Endothelial cell of umbilical vein (primary cell): ENCODE measurements around the gene C9orf153. TPM values are rescaled to one million over a fixed set of nuclear protein-coding genes. Genes with fewer than 3 reads are reported as not detected.

Source experiments
- BruUV-seq: library from RNA; stranded (reverse); fragments of 400-500 nt; replicated peaks from 2 replicates; lab custom pipeline; 2021; lab: Mats Ljungman, UMichigan
- CTCF ChIA-PET: fragments of 300-600, 350-600 bp; sonication (Branson Sonifier 250); formaldehyde crosslinking; loops from one replicate; lab custom pipeline; 2021; ENCODE audit warnings: antibody characterized with exemption, inconsistent platforms; lab: Charles Lee
- POLR2A ChIA-PET: fragments of 300-600, 350-600 bp; sonication (Branson Sonifier 250); formaldehyde crosslinking; loops from one replicate; lab custom pipeline; 2021; ENCODE audit warnings: antibody characterized with exemption, inconsistent platforms; lab: Charles Lee
- DNase-seq: peaks from one replicate; pipeline ENCODE4 v3.0.0-alpha.2; 2011; ENCODE audit warnings: low read depth, low spot score
- FAIRE-seq: peaks from 2 replicates; lab custom pipeline; 2011; peaks lifted over from hg19 to GRCh38; lab: Jason Lieb, UNC
- H2AFZ ChIP-seq: 2 replicates; pipeline ENCODE4 v1.6.0; 2012; ENCODE audit warnings: low read depth, low read length, control low read depth, inconsistent platforms
- H3K27ac ChIP-seq: 2 replicates; pipeline ENCODE4 v1.5.1; 2011; ENCODE audit warnings: low read depth, mild to moderate bottlenecking, control low read depth, low read length, moderate library complexity; ENCODE audit not compliant: insufficient read depth
- H3K27me3 ChIP-seq, 2 experiments: 2 replicates each; pipeline versions ENCODE4 v1.6.0 to v1.6.1; 2011; ENCODE audit warnings: low read length in 2 of 2, mixed read lengths in 1 of 2; ENCODE audit not compliant: control insufficient read depth in 2 of 2, insufficient read depth in 2 of 2
- H3K36me3 ChIP-seq, 2 experiments: 2 replicates in 1 of 2; 3 replicates in 1 of 2; pipeline ENCODE4 v1.5.1; 2011; ENCODE audit warnings: low read length in 2 of 2, mild to moderate bottlenecking in 1 of 2, moderate library complexity in 1 of 2; ENCODE audit not compliant: control insufficient read depth in 2 of 2, insufficient read depth in 2 of 2; ENCODE audit errors: extremely low read depth in 1 of 2
- H3K4me1 ChIP-seq: 3 replicates; pipeline ENCODE4 v1.5.1; 2011; ENCODE audit warnings: mild to moderate bottlenecking, low read length; ENCODE audit not compliant: control insufficient read depth, insufficient read depth; ENCODE audit errors: extremely low read depth
- H3K4me2 ChIP-seq: 2 replicates; pipeline ENCODE4 v1.6.1; 2011; ENCODE audit warnings: low read length, control low read depth, mixed read lengths; ENCODE audit not compliant: insufficient read depth
- H3K4me3 ChIP-seq, 3 experiments: fragments of 200-600 bp in 1 of 3; sonication (generic), shearing (Covaris generic) in 1 of 3; replicated peaks in 1 of 3; 2 replicates each; pipeline ENCODE4 v1.5.1; 2011 to 2016; ENCODE audit warnings: control low read depth in 3 of 3, low read length in 3 of 3, mild to moderate bottlenecking in 2 of 3, inconsistent platforms in 1 of 3, low read depth in 1 of 3, moderate library complexity in 1 of 3; ENCODE audit not compliant: insufficient read depth in 1 of 3
- H3K79me2 ChIP-seq: 2 replicates; pipeline ENCODE4 v1.6.0; 2012; ENCODE audit warnings: low read length, inconsistent platforms; ENCODE audit not compliant: control insufficient read depth, insufficient read depth
- H3K9ac ChIP-seq: replicated peaks from 2 replicates; pipeline ENCODE3; 2011; ENCODE audit warnings: low read length, control low read depth; ENCODE audit not compliant: insufficient read depth; ENCODE audit errors: extremely low read depth
- H3K9me1 ChIP-seq: replicated peaks from 3 replicates; pipeline ENCODE4 v1.6.0; 2011; ENCODE audit warnings: mild to moderate bottlenecking, low read length; ENCODE audit not compliant: control insufficient read depth, insufficient read depth; ENCODE audit errors: extremely low read depth
- H3K9me3 ChIP-seq: replicated peaks from 2 replicates; pipeline ENCODE4 v1.5.1; 2012; ENCODE audit warnings: low read length, inconsistent platforms; ENCODE audit not compliant: control insufficient read depth, insufficient read depth
- H4K20me1 ChIP-seq: replicated peaks from 2 replicates; pipeline ENCODE3; 2011; ENCODE audit warnings: mild to moderate bottlenecking, low read length; ENCODE audit not compliant: control insufficient read depth, insufficient read depth; ENCODE audit errors: extremely low read depth
- CTCF ChIP-seq, 2 donors: IDR thresholded peaks; 1 replicate in 1 of 2; 2 replicates in 1 of 2; pipeline ENCODE4 v1.5.1; 2011; ENCODE audit warnings: low read length in 2 of 2, mild to moderate bottlenecking in 2 of 2, moderate library complexity in 2 of 2, control low read depth in 1 of 2, inconsistent platforms in 1 of 2, low read depth in 1 of 2; ENCODE audit not compliant: insufficient read depth in 1 of 2; ENCODE audit errors: extremely low read depth in 1 of 2
- EZH2 ChIP-seq: IDR thresholded peaks from 2 replicates; pipeline ENCODE4 v1.6.1; 2012; ENCODE audit warnings: borderline replicate concordance, low read depth, mild to moderate bottlenecking, moderate library complexity, low read length, inconsistent platforms; ENCODE audit not compliant: severe bottlenecking
- FOS ChIP-seq: IDR thresholded peaks from 2 replicates; pipeline ENCODE4 v1.6.1; 2011; ENCODE audit warnings: mild to moderate bottlenecking, low read length, moderate library complexity, borderline replicate concordance; ENCODE audit not compliant: insufficient read depth
- GATA2 ChIP-seq: IDR thresholded peaks from 2 replicates; pipeline ENCODE4 v1.7.0; 2011; ENCODE audit warnings: low read depth, mild to moderate bottlenecking, moderate library complexity, mixed read lengths, low read length; ENCODE audit not compliant: insufficient read length, insufficient read depth
- JUN ChIP-seq: IDR thresholded peaks from 2 replicates; pipeline ENCODE4 v1.6.1; 2011; ENCODE audit warnings: borderline replicate concordance, low read depth; ENCODE audit not compliant: insufficient read length, insufficient read depth
- MAX ChIP-seq: IDR thresholded peaks from 2 replicates; pipeline ENCODE4 v1.6.1; 2011; ENCODE audit not compliant: insufficient read depth, insufficient read length
- MYC ChIP-seq: IDR thresholded peaks from one replicate; pipeline ENCODE4 v1.6.1; 2011; ENCODE audit warnings: mild to moderate bottlenecking, low read depth, low read length
- POLR2A ChIP-seq: IDR thresholded peaks from 2 replicates; pipeline ENCODE4 v1.6.1; 2012; ENCODE audit warnings: low read depth, mild to moderate bottlenecking, control low read depth, low read length
- POLR2AphosphoS5 ChIP-seq: IDR thresholded peaks from 2 replicates; pipeline ENCODE4 v1.6.1; 2012; ENCODE audit warnings: low read depth, mild to moderate bottlenecking, control low read depth, low read length, moderate library complexity; ENCODE audit not compliant: insufficient read depth
- dilution Hi-C: fragments of 300-500 bp; cut with MboI; formaldehyde crosslinking; loops from one replicate; pipeline ENCODE4 v1.15.0; 2019; ENCODE audit warnings: low sequenced_read_pairs; ENCODE audit not compliant: extremely low pct_ligation_motif_present
- intact Hi-C: fragments of 100-400 bp; cut with micrococcal nuclease; formaldehyde crosslinking; loops from one replicate; pipeline ENCODE4 v1.10.0; 2022
- polyA plus RNA-seq, 4 experiments: library from polyadenylated mRNA; depleted of rRNA in 3 of 4; stranded (reverse) in 3 of 4; unstranded in 1 of 4; fragments of >200 nt; gene quantifications; 2 replicates each; pipeline versions ENCODE4 v1.2.1 to v1.2.3, GENCODE V29; 2011 to 2012; ENCODE audit warnings: missing spikeins in 1 of 4
- total RNA-seq: library from RNA; stranded (reverse); gene quantifications from 2 replicates; pipeline ENCODE4 v1.2.3, GENCODE V29; 2021

C9orf153 gene
- total and polyA plus RNA-seq, 2 donors (not counting 3 experiments of a cell fraction or from before 2014, with no cell fraction given): 0.66 TPM; not detected in 1

GRCh38 chr9:86250123-86250522 lies 9.3 kb downstream of the C9orf153 start:
- CTCF ChIA-PET: no interaction called here

More at GRCh38 chr9:86250123-86250522, 9.3 kb downstream of the C9orf153 start:
- Histone ChIP-seq H2AFZ (no peak overlapping the region), H3K27ac (no peak overlapping the region), H3K79me2 (no peaks in the 10 kb centered on the region), H3K9me3 (no peaks in the 10 kb centered on the region), H3K9ac (no peak overlapping the region), H3K9me1 (no peaks in the 10 kb centered on the region), H3K27me3 (no peaks in the 10 kb centered on the region), H3K4me1 (no peaks in the 10 kb centered on the region), H3K4me2 (no peak overlapping the region), H3K4me3 (no peak overlapping the region), H3K36me3 (no peaks in the 10 kb centered on the region), H4K20me1 (no peaks in the 10 kb centered on the region)
- DNase-seq: no peak
- TF ChIP-seq MYC: no peak
- TF ChIP-seq JUN: no peak
- TF ChIP-seq MAX: no peak
- TF ChIP-seq FOS: no peak
- no peak for TF ChIP-seq CTCF (IDR thresholded peaks at IDR 0.05; ENCODE audit: extremely low read depth in 1 of 2, insufficient read depth in 1 of 2, low read depth in 1 of 2, low read length in 2 of 2)
- TF ChIP-seq GATA2: no peak
- no peak for TF ChIP-seq POLR2AphosphoS5
- TF ChIP-seq POLR2A: no peak
- no peak for TF ChIP-seq EZH2
- intact Hi-C loops (no loop called here), dilution Hi-C loops (no loop called here)
- BruUV-seq: no TSS peak
- POLR2A ChIA-PET: no interaction called here
- FAIRE-seq: no peak
